RWPE2 (cell line): ENCODE data around the gene DNAAF2.
A peak's percentile ranks its signal among the peaks of the same experiment; 100 is the strongest.

Experiments
- ATAC-seq: fragments of 200-7000 bp; cut with Tn5 transposase; 3 replicates; pipeline ENCODE4 v1.9.1; 2021; ENCODE audit warnings: low read depth
- DNase-seq: peaks from one replicate; pipeline ENCODE4 v3.0.0-alpha.2; 2020; ENCODE audit warnings: low spot score
- H3K27ac ChIP-seq: fragments of 450-650 bp; 2 replicates; pipeline ENCODE4 v1.5.1; 2017; ENCODE audit warnings: mild to moderate bottlenecking; ENCODE audit not compliant: poor library complexity, severe bottlenecking
- H3K27me3 ChIP-seq: fragments of 250-450 bp; sonication (Bioruptor Pico); 2 replicates; pipeline ENCODE4 v1.5.1; 2021; ENCODE audit warnings: mild to moderate bottlenecking, moderate library complexity; ENCODE audit not compliant: insufficient read depth, poor library complexity, severe bottlenecking
- H3K36me3 ChIP-seq: fragments of 250-450 bp; sonication (Bioruptor Pico); 2 replicates; pipeline ENCODE4 v1.5.1; 2020; ENCODE audit warnings: low read depth, mild to moderate bottlenecking, moderate library complexity
- H3K4me1 ChIP-seq: fragments of 250-450 bp; sonication (Bioruptor Pico); 2 replicates; pipeline ENCODE4 v1.5.1; 2021; ENCODE audit warnings: mild to moderate bottlenecking, moderate library complexity; ENCODE audit not compliant: insufficient read depth, poor library complexity, severe bottlenecking
- H3K4me3 ChIP-seq: fragments of 250-450 bp; sonication (Bioruptor Pico); 2 replicates; pipeline ENCODE4 v1.5.1; 2021; ENCODE audit warnings: mild to moderate bottlenecking, moderate library complexity; ENCODE audit not compliant: severe bottlenecking
- H3K9me3 ChIP-seq: fragments of 250-450 bp; sonication (Bioruptor Pico); 2 replicates; pipeline ENCODE4 v1.5.1; 2021; ENCODE audit warnings: mild to moderate bottlenecking, moderate library complexity; ENCODE audit not compliant: severe bottlenecking
- TF ChIP-seq, protein P1 (sequence below): fragments of 450-650 bp; IDR thresholded peaks from one replicate; pipeline ENCODE4 v1.5.1; 2017; ENCODE audit warnings: mild to moderate bottlenecking, moderate library complexity; ENCODE audit not compliant: poor library complexity, severe bottlenecking

The DNAAF2 gene

DNA sequence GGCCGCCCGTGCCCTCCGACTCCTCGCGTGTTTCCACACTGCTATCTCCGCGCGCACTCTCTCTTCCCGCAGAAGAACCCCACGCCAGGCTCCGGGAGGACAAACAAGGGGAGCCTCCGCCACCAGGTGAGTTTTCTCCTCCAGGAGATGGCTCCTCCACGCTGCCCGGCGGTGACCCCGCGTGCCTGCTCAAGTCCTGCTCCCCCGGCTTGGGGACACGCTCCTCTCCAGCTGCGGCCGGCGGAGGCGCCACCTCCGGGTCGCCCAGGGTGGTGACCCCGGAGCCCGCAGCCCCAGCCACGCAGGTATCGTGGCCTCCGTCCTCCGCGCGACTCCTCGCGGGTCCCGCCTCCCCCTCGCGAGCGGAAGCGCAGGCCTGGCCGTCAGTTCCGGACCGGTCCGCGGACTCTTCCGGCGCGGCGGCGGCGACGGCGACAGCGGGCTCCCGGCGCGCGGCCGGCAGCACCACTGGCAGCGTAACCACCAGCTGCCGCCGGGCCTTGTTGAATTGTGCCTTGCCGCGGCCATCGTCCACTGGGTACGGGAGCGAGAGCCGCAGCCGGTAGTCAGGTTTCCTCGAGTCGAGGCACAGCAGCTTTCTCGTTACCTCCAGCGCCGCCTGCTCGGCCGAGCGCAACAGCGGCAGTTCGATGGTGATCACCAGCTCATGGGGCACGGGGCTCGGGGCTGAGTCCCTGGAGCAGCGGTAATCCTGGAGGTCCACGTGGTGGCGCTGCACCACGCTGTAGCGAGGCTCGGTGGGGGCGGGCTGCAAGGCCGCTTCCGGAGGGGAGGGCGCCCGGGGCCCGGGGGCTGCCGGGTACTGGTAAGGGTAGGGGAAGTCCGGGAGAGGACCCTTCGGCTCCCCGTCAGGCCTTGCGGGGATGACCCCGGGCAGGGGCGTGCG, 1.2 kb downstream of the DNAAF2 start:
- TF ChIP-seq, protein P1, sequence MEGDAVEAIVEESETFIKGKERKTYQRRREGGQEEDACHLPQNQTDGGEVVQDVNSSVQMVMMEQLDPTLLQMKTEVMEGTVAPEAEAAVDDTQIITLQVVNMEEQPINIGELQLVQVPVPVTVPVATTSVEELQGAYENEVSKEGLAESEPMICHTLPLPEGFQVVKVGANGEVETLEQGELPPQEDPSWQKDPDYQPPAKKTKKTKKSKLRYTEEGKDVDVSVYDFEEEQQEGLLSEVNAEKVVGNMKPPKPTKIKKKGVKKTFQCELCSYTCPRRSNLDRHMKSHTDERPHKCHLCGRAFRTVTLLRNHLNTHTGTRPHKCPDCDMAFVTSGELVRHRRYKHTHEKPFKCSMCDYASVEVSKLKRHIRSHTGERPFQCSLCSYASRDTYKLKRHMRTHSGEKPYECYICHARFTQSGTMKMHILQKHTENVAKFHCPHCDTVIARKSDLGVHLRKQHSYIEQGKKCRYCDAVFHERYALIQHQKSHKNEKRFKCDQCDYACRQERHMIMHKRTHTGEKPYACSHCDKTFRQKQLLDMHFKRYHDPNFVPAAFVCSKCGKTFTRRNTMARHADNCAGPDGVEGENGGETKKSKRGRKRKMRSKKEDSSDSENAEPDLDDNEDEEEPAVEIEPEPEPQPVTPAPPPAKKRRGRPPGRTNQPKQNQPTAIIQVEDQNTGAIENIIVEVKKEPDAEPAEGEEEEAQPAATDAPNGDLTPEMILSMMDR: peak; percentile 99
- peak overlapping the region; percentile 81 for H3K4me3 ChIP-seq
- DNase-seq (peak; percentile 97), ATAC-seq (peak; percentile 83)
- H3K27me3 ChIP-seq: no peaks in the 10 kb centered on the region
- peaks cover 36% of the 10 kb centered on the region for H3K36me3 ChIP-seq
- H3K27ac ChIP-seq: peak overlapping the region; percentile 80
- peaks cover 13% of the 10 kb centered on the region for H3K4me1 ChIP-seq
- no peaks in the 10 kb centered on the region for H3K9me3 ChIP-seq

DNA sequence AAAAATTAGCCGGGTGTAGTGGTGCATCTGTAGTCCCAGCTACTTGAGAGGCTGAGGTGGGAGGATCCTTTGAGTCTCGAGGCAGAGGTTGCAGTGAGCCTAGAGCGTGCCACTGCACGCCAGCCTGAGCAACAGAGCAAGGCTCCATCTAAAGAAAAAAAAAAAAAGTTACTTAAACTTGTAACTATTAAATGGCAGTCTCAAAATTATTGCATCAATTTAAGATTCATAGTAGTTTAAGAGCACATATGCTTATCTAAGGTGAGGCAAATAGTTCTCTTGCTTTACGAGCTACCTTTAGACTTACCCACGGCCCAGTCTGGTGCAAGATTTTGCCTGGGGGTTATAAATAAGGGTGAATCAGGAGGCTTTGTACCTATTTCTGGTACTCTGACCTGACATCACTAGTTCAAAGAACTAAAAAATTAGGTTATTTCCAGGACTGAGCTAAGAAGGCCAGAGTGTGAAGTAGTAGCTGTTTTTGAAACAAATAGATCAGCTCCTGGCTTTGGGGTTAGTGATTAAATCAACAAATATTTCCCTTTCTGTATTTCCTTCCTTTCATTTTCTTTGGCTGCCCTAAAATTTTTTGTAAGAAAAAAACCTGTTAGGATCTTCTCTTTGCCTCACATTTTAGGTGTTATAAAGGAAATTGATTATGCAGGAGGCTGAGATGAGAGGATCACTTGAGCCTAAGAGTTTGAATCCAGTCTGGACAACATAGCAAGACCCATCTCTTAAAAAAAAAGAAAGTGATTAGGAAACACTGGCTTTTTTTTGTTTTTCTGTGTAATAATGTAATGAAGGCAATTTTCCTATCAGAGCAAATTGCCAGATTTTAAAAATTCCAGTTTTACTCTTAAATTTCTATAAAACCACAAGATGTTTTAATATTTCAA, 10.9 kb downstream of the DNAAF2 start:
- peaks cover 57% of the 10 kb centered on the region for H3K36me3 ChIP-seq

DNA sequence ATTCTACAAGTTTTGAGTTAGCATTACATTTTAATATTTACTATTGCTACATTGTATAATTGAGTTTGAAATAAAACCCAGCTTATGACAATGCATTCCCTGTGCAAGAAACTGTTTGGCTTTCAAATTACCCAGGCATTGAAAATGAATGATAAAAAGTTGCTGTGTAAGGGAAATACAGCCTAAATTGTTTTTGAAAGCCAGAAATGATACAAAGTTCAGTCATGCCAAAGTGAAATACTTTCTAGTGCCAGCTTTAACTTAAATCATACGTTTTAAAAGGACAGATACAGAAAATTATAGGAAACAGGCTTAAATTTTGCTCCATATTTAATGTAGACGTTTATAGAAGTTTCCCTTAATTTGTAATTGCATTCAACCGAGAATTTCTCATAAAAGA, 11.7 kb downstream of the DNAAF2 start:
- Histone ChIP-seq H3K27ac (peak overlapping the region; percentile 47), H3K27me3 (no peaks in the 10 kb centered on the region), H3K4me3 (no peak overlapping the region), H3K9me3 (no peaks in the 10 kb centered on the region), H3K36me3 (peaks cover 65% of the 10 kb centered on the region), H3K4me1 (peaks cover 21% of the 10 kb centered on the region)
- DNase-seq: no peak
- TF ChIP-seq, protein P1: no peak
- ATAC-seq: no peak

More for the DNA sequence above, 10.9 kb downstream of the DNAAF2 start:
- peak overlapping the region; percentile 47 for H3K27ac ChIP-seq
- no peaks in the 10 kb centered on the region for H3K9me3 ChIP-seq
- H3K4me1 ChIP-seq: peaks cover 18% of the 10 kb centered on the region
- no peak overlapping the region for H3K4me3 ChIP-seq
- ATAC-seq (peak; percentile 29), DNase-seq (no peak)
- H3K27me3 ChIP-seq: no peaks in the 10 kb centered on the region
- TF ChIP-seq, protein P1: no peak

DNA sequence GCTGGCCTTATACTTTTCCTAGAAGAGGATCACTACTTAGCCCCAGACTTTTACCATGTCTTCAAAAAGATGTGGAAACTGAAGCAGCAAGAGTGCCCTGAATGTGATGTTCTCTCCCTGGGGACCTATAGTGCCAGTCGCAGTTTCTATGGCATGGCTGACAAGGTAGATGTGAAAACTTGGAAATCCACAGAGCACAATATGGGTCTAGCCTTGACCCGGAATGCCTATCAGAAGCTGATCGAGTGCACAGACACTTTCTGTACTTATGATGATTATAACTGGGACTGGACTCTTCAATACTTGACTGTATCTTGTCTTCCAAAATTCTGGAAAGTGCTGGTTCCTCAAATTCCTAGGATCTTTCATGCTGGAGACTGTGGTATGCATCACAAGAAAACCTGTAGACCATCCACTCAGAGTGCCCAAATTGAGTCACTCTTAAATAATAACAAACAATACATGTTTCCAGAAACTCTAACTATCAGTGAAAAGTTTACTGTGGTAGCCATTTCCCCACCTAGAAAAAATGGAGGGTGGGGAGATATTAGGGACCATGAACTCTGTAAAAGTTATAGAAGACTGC, 12.9 kb downstream of the DNAAF2 start:
- Histone ChIP-seq H3K9me3 (no peaks in the 10 kb centered on the region), H3K4me1 (peaks cover 31% of the 10 kb centered on the region), H3K27ac (no peak overlapping the region), H3K36me3 (peaks cover 65% of the 10 kb centered on the region), H3K4me3 (peak overlapping the region; percentile 76), H3K27me3 (no peaks in the 10 kb centered on the region)
- TF ChIP-seq, protein P1: no peak
- ATAC-seq (no peak), DNase-seq (no peak)
